ENCODE data around the gene FRMD3. TPM values are rescaled to one million over a fixed set of nuclear protein-coding genes. Genes with fewer than 3 reads are reported as not detected.

FRMD3 gene
- total RNA-seq, 1 donor, result 0.86 TPM

GRCh38 chr9:83264315-83264714, 273.9 kb downstream of the FRMD3 start:
- no peak for TF ChIP-seq CTCF (IDR thresholded peaks at IDR 0.05; ENCODE audit: insufficient read depth, low read depth, low read length)
- DNase-seq (ENCODE audit: low read depth), result no peak
- no peak overlapping the region for H3K4me3 ChIP-seq (ENCODE audit: low read depth, low read length)

DNA sequence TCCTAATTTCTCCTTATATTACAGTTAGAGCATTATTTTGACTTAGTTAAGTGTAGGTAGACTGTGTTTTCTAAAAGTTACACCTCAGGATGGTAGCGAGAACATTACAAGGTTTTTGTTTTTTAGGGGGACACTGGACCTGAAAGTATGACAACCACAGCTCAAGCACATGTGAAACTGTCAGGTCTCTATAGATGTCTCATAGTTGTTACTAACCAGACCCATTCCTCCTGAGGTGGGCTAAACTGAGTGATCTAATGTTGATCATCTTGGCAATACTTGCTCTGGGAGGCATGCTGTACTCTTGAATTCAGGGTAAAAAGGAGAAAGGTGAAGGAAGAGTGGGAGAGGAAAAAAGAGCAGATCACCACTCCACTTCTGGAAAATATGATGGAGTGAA, 278.6 kb downstream of the FRMD3 start:
- no peak for TF ChIP-seq CTCF (IDR thresholded peaks at IDR 0.05; ENCODE audit: insufficient read depth, low read depth, low read length)
- DNase-seq (ENCODE audit: low read depth), result no peak
- no peak overlapping the region for H3K4me3 ChIP-seq (ENCODE audit: low read depth, low read length)

DNA sequence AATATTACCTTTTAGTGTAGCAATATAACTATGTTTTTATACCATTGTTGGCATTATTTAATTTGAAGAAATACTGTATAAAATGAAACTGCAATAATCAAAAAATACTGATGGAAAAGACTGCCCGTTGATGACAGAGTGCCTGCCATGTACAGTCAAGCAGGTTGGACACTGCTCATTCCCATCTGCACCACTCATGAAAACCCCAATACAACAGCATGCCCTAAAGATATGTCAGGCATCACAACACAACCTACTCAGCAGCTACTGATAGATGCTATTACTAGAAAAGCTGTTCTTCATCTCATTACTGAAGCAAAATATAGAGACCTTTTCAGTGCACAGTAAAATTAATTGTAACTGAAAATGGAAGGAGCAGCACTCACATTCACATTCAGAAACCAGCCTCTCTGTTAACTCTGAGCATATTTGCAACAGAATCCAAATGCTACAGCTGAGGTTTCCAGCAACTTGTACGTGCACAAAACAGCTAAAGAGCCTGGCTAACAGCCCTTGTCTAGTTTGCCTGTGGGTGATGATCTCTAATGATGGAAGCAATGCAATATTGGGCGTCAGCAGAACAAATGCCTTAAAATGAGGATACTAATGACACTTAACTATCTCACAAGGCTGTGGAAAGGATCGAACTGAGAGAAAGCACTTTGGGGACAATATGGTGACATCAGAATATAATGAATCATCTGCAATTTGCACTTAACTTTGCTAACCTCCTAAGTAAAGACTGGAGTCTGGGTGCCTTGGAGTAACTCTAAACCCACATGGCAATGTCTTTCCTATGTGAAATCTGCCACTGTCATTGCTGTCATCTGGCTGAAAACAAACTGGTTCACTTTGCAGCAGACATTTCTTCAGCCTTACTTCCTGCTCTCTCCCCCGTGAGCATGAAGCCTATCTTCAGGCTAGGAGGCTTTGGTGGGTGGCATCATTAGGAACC, 280.0 kb downstream of the FRMD3 start:
- DNase-seq (ENCODE audit: low read depth), result no peak
- no peak for TF ChIP-seq CTCF (IDR thresholded peaks at IDR 0.05; ENCODE audit: insufficient read depth, low read depth, low read length)
- no peak overlapping the region for H3K4me3 ChIP-seq (ENCODE audit: low read depth, low read length)

- TF ChIP-seq CTCF (IDR thresholded peaks at IDR 0.05; ENCODE audit: insufficient read depth, low read depth, low read length), result no peak
- no peak for DNase-seq (ENCODE audit: low read depth)
- H3K4me3 ChIP-seq (ENCODE audit: low read depth, low read length), result no peak overlapping the region
Measured at GRCh38 chr9:83247732-83248131, 290.5 kb downstream of the FRMD3 start.

DNA sequence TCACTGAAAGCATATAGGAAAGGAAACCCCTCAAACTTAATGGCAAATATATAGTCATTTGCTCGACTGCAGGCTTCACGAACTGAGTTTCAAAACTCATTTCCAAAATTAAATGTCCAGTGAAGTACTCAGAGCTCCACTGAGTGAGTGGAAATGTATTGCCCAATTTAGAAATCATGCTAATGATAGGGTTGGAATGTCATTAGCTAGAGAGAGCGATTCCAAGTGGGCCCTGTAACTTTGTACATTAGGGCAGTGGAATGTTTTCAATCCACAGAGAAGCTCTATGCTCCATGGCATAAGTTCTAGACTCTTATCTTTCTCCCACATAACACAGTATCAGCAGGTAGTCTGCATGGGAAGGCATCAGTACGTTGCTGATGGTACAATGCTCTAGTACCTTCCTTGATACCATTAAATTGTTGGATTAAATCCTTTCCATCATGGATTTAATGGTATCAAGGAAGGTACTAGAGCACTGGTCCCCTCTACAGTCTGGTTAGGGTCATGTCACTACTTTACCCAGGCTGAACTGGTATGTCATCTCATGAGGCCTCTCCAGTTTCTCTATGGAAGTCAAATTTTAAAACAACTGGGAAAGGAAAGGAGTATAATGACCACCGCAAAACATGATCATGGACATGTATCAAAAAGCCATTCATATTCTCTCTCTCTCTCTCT, 292.1 kb downstream of the FRMD3 start:
- no peak overlapping the region for H3K4me3 ChIP-seq (ENCODE audit: low read depth, low read length)
- no peak for DNase-seq (ENCODE audit: low read depth)
- TF ChIP-seq CTCF (IDR thresholded peaks at IDR 0.05; ENCODE audit: insufficient read depth, low read depth, low read length), result no peak

DNA sequence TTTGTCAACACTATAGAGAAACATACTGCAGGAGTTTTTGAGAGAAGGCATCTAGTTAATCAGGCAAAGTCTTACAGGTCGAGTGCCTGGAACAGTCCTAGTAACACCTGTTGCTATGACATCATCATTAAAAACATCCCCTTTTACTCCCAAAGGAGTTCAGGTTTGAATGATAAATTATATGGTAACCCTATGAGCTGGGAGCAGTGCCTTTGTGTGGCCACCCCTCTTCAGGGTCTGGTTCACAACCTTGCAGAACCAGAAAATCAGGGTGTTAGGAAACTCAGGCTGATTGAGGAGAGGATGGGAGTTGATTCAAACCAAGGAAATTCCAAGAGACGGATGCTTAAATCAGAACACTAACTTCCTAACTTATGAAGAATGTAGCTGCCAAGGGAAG, 296.1 kb downstream of the FRMD3 start:
- no peak for DNase-seq (ENCODE audit: low read depth)
- H3K4me3 ChIP-seq (ENCODE audit: low read depth, low read length), result no peak overlapping the region
- no peak for TF ChIP-seq CTCF (IDR thresholded peaks at IDR 0.05; ENCODE audit: insufficient read depth, low read depth, low read length)
